ENCODE results near the gene ANAPC2.

ANAPC2 gene

DNA sequence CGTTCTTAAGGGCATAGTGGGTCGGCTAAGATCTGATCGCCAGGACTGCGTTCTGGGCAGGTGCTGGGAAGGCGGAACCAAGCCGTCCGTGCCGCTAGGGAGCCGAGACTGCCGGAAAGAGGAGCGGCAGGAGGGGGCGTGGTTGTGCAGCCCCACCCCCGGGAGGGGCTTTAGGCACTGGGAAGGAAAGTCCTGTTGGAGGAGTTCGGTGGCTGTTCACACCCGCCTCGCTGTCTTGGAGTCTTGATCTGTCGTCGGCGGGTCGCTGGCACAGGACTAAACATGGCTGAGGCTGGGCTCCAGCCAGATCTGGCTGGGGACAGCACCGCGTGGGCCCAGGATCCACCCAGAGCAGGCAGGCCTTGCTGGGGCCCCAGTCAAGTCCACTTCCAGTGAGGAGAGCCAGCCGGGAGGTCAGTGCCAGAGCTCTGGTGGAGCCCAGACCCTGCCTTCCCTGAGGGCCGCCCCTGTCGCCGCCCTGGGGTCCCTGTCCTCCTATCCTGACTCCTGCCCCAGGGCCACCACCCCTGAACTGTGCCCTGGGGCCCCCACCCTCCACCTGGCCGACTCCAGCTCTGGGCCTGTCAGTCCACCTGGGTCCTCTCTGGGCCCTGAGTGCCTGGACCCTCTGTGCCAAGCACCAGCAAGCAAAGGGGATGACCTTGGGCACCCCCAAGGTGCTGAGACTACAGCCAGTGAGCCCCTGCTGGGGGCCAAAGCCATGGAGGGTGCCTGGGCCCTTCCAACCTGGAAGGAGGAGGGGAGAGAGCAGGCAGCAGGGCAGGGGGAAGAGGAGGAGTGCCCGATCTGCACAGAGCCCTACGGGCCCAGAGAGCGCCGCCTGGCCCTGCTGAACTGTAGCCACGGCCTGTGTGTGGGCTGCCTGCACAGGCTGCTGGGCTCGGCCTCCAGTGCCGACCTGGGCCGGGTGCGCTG is 29.2 kb upstream of the ANAPC2 start:
- DNase-seq (ENCODE audit: low read depth), result no peak
- H3K4me3 ChIP-seq (replicated peaks; ENCODE audit: low read depth, low read length), result no peak overlapping the region
- TF ChIP-seq, protein P1, sequence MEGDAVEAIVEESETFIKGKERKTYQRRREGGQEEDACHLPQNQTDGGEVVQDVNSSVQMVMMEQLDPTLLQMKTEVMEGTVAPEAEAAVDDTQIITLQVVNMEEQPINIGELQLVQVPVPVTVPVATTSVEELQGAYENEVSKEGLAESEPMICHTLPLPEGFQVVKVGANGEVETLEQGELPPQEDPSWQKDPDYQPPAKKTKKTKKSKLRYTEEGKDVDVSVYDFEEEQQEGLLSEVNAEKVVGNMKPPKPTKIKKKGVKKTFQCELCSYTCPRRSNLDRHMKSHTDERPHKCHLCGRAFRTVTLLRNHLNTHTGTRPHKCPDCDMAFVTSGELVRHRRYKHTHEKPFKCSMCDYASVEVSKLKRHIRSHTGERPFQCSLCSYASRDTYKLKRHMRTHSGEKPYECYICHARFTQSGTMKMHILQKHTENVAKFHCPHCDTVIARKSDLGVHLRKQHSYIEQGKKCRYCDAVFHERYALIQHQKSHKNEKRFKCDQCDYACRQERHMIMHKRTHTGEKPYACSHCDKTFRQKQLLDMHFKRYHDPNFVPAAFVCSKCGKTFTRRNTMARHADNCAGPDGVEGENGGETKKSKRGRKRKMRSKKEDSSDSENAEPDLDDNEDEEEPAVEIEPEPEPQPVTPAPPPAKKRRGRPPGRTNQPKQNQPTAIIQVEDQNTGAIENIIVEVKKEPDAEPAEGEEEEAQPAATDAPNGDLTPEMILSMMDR (IDR thresholded peaks at IDR 0.05; ENCODE audit: low read length, missing control alignments), result no peak

GRCh38 chr9:137216188-137216965 is 28.0 kb upstream of the ANAPC2 start:
- H3K4me3 ChIP-seq (replicated peaks; ENCODE audit: low read depth, low read length), result no peak overlapping the region
- DNase-seq (ENCODE audit: low read depth), result no peak
- TF ChIP-seq, protein P1 (IDR thresholded peaks at IDR 0.05; ENCODE audit: low read length, missing control alignments), result no peak

GRCh38 chr9:137215196-137215986 is 27.0 kb upstream of the ANAPC2 start:
- H3K4me3 ChIP-seq (replicated peaks; ENCODE audit: low read depth, low read length), result no peak overlapping the region
- DNase-seq (ENCODE audit: low read depth), result no peak
- TF ChIP-seq, protein P1 (IDR thresholded peaks at IDR 0.05; ENCODE audit: low read length, missing control alignments), result no peak

DNA sequence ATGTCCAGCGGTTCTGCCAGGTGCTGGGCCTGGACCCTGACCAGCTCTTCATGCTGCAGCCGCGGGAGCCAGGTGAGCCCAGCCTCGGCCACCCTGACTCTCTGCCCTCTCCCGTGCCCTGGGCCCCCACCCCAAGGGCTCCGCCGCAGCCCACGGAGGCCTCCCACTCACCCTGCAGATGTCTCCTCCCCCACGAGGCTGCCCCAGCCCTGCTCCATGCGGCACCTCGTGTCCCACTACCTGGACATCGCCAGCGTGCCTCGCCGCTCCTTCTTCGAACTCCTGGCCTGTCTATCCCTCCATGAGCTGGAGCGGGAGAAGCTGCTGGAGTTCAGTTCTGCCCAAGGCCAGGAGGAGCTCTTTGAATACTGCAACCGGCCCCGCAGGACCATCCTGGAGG is 26.3 kb upstream of the ANAPC2 start:
- no peak overlapping the region for H3K4me3 ChIP-seq (replicated peaks; ENCODE audit: low read depth, low read length)
- TF ChIP-seq, protein P1 (IDR thresholded peaks at IDR 0.05; ENCODE audit: low read length, missing control alignments), result no peak

GRCh38 chr9:137213160-137214060 is 25.1 kb upstream of the ANAPC2 start:
- DNase-seq (ENCODE audit: low read depth), result no peak
- TF ChIP-seq, protein P1 (IDR thresholded peaks at IDR 0.05; ENCODE audit: low read length, missing control alignments), result peak; percentile 10
- no peak overlapping the region for H3K4me3 ChIP-seq (replicated peaks; ENCODE audit: low read depth, low read length)

More for the DNA sequence above, 26.3 kb upstream of the ANAPC2 start:
- no peak for DNase-seq (ENCODE audit: low read depth)

- TF ChIP-seq, protein P1 (IDR thresholded peaks at IDR 0.05; ENCODE audit: low read length, missing control alignments), result no peak
- H3K4me3 ChIP-seq (replicated peaks; ENCODE audit: low read depth, low read length), result no peak overlapping the region
- no peak for DNase-seq (ENCODE audit: low read depth)
Measured at GRCh38 chr9:137212520-137212919, 24.2 kb upstream of the ANAPC2 start.
